GM23248 (cell line): Measurements from ENCODE around the gene PTPRF.

Experiments used
- EZH2 ChIP-seq: fragments of 200-600 bp; sonication (generic); IDR thresholded peaks from 2 replicates; pipeline ENCODE4 v1.6.1; 2018; ENCODE audit warnings: antibody characterized with exemption, mild to moderate bottlenecking; ENCODE audit not compliant: insufficient read depth, poor library complexity, severe bottlenecking
- EZH2phosphoT487 ChIP-seq: fragments of 200-600 bp; sonication (generic); IDR thresholded peaks from 2 replicates; pipeline ENCODE4 v1.6.1; 2018; ENCODE audit warnings: antibody characterized with exemption, moderate library complexity, mild to moderate bottlenecking, low read depth; ENCODE audit not compliant: insufficient read depth

DNA sequence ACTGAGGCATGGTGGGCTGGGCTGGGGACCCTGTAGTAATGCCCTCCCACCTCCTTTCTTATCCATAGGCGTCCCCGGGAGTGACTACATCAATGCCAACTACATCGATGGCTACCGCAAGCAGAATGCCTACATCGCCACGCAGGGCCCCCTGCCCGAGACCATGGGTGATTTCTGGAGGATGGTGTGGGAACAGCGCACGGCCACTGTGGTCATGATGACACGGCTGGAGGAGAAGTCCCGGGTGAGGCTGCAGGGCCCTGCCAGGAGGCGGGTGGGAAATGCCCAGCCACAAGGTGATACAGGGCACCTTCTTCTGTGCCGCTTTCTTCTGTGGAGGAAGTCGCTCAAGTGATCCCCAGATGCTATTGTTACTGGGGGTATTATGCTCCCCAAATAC is 87.0 kb downstream of the PTPRF start:
- no peak for TF ChIP-seq EZH2phosphoT487
- no peak for TF ChIP-seq EZH2
